HG02970 (cell line): ENCODE data around the gene CIDEB.
"Not testable (repeated sequence)": the region's sequence is repeated elsewhere in the genome, so short reads cannot be mapped to it uniquely, and the experiment has no call there.

Experiments used
- ATAC-seq: cut with Tn5 transposase; IDR thresholded peaks from one replicate; pipeline ENCODE4 v1.9.1; 2021; ENCODE audit warnings: mild to moderate bottlenecking, moderate library complexity, moderate number of reproducible peaks; ENCODE audit not compliant: unreplicated experiment, low FRiP score

The CIDEB gene

GRCh38 chr14:24334431-24335291, 26.9 kb upstream of the CIDEB start, which contains the start of gene ADCY4:
Gene ADCY4, minus strand, starts transcription at chr14:24335071. Its CDS starts 419 bp downstream, at chr14:24334652.
- no peak for ATAC-seq

- ATAC-seq: peak; percentile 51
These were observed 24.7 kb upstream of the CIDEB start for GRCh38 chr14:24332268-24332993.

GRCh38 chr14:24331731-24332267, 24.0 kb upstream of the CIDEB start:
- no peak for ATAC-seq

- no peak for ATAC-seq
These were observed 23.3 kb upstream of the CIDEB start for GRCh38 chr14:24330973-24331674.

GRCh38 chr14:24329736-24330135, 22.0 kb upstream of the CIDEB start:
- no peak for ATAC-seq

- ATAC-seq: no peak
These were observed 21.4 kb upstream of the CIDEB start for GRCh38 chr14:24329073-24329663.

- ATAC-seq: not testable (repeated sequence)
These were observed 20.1 kb upstream of the CIDEB start for GRCh38 chr14:24327914-24328313.

GRCh38 chr14:24327303-24327702, 19.5 kb upstream of the CIDEB start:
- ATAC-seq: no peak

GRCh38 chr14:24325963-24326362, 18.2 kb upstream of the CIDEB start:
- ATAC-seq: no peak

GRCh38 chr14:24325041-24325530, 17.3 kb upstream of the CIDEB start:
- no peak for ATAC-seq

- ATAC-seq: no peak
These were observed 16.2 kb upstream of the CIDEB start for GRCh38 chr14:24324024-24324423.

- no peak for ATAC-seq
These were observed 15.6 kb upstream of the CIDEB start for GRCh38 chr14:24323341-24323740.

- ATAC-seq: no peak
These were observed 14.9 kb upstream of the CIDEB start for GRCh38 chr14:24322672-24323071.

GRCh38 chr14:24321212-24321975, 13.6 kb upstream of the CIDEB start:
- ATAC-seq: no peak

- ATAC-seq: no peak
These were observed 9.6 kb upstream of the CIDEB start for GRCh38 chr14:24317141-24317928.

- no peak for ATAC-seq
These were observed 8.8 kb upstream of the CIDEB start for GRCh38 chr14:24316597-24316950.

GRCh38 chr14:24315807-24316596, 8.2 kb upstream of the CIDEB start:
- ATAC-seq: no peak

- no peak for ATAC-seq
These were observed 7.5 kb upstream of the CIDEB start for GRCh38 chr14:24315243-24315806.
